Mesothelial cell of epicardium (in vitro differentiated cells): ENCODE data around the gene DCAF8L2. TPM values are rescaled to one million over a fixed set of nuclear protein-coding genes. Genes with fewer than 3 reads are reported as not detected.
"Not testable (repeated sequence)": the region's sequence is repeated elsewhere in the genome, so short reads cannot be mapped to it uniquely, and the experiment has no call there.

Experiments
- DNase-seq, 2 experiments: peaks; one replicate each; pipeline ENCODE4 v3.0.0; 2021; ENCODE audit warnings: low spot score in 2 of 2; ENCODE audit not compliant: unreplicated experiment in 2 of 2
- H3K27ac Mint-ChIP-seq: 2 replicates; pipeline ENCODE4 v1.8.0; 2021; ENCODE audit warnings: mixed read lengths
- H3K27me3 Mint-ChIP-seq: 2 replicates; pipeline ENCODE4 v1.8.0; 2021; ENCODE audit warnings: low read depth, mixed read lengths
- H3K36me3 Mint-ChIP-seq: 2 replicates; pipeline ENCODE4 v1.8.0; 2021; ENCODE audit warnings: mixed read lengths
- H3K4me1 Mint-ChIP-seq: 2 replicates; pipeline ENCODE4 v1.8.0; 2021; ENCODE audit warnings: mixed read lengths
- H3K4me3 Mint-ChIP-seq: 2 replicates; pipeline ENCODE4 v1.8.0; 2021; ENCODE audit warnings: mild to moderate bottlenecking, moderate library complexity, mixed read lengths
- H3K9me3 Mint-ChIP-seq: 2 replicates; pipeline ENCODE4 v1.8.0; 2021; ENCODE audit warnings: mixed read lengths
- CTCF ChIP-seq: fragments of 200-600 bp; sonication (generic); IDR thresholded peaks from one replicate; pipeline ENCODE4 v1.5.0; 2021; ENCODE audit warnings: antibody characterized with exemption; ENCODE audit not compliant: unreplicated experiment
- total RNA-seq: library from RNA; stranded (reverse); gene quantifications from 3 replicates; pipeline ENCODE4 v1.2.1, GENCODE V29; 2021

DCAF8L2 gene
- 0.11 TPM in 1 of 3 replicates, not detected in the others for total RNA-seq

GRCh38 chrX:27590044-27590443 is at the start of gene DCAF8L2:
TSS of gene DCAF8L2 (plus strand) at chrX:27590344. CDS start at chrX:27746896, 156,552 bp downstream.
- H3K27ac Mint-ChIP-seq, result no peak within 1 kb of the TSS
- no peak for DNase-seq
- no peaks in the 10 kb centered on the region for H3K36me3 Mint-ChIP-seq
- H3K9me3 Mint-ChIP-seq, result peaks cover 31% of the 10 kb centered on the region
- no peak for TF ChIP-seq CTCF
- H3K4me1 Mint-ChIP-seq, result peaks cover 10% of the 10 kb centered on the region
- no peaks in the 10 kb centered on the region for H3K27me3 Mint-ChIP-seq
- H3K4me3 Mint-ChIP-seq, result no peak within 1 kb of the TSS

- not testable (repeated sequence) for H3K4me3 Mint-ChIP-seq, H3K27ac Mint-ChIP-seq, DNase-seq, H3K36me3 Mint-ChIP-seq, H3K27me3 Mint-ChIP-seq, H3K4me1 Mint-ChIP-seq
- H3K9me3 Mint-ChIP-seq, result peaks cover 58% of the 10 kb centered on the region
Measured at GRCh38 chrX:27541161-27541560, 49.0 kb upstream of the DCAF8L2 start.

GRCh38 chrX:27548624-27549023 is 41.5 kb upstream of the DCAF8L2 start:
- DNase-seq, result no peak
- no peaks in the 10 kb centered on the region for H3K27me3 Mint-ChIP-seq
- peaks cover 73% of the 10 kb centered on the region for H3K9me3 Mint-ChIP-seq
- peaks cover 4% of the 10 kb centered on the region for H3K36me3 Mint-ChIP-seq
- no peak overlapping the region for H3K27ac Mint-ChIP-seq
- H3K4me3 Mint-ChIP-seq, result no peak overlapping the region
- H3K4me1 Mint-ChIP-seq, result no peaks in the 10 kb centered on the region
- no peak for TF ChIP-seq CTCF

- Mint-ChIP-seq H3K27ac (no peak overlapping the region), H3K4me1 (peaks cover 7% of the 10 kb centered on the region), H3K36me3 (peaks cover 4% of the 10 kb centered on the region), H3K27me3 (no peaks in the 10 kb centered on the region), H3K9me3 (peaks cover 66% of the 10 kb centered on the region), H3K4me3 (no peak overlapping the region)
- no peak for DNase-seq
- TF ChIP-seq CTCF, result no peak
Measured at GRCh38 chrX:27549688-27550087, 40.5 kb upstream of the DCAF8L2 start.

- DNase-seq, result no peak
- Mint-ChIP-seq H3K9me3 (peaks cover 48% of the 10 kb centered on the region), H3K27me3 (no peaks in the 10 kb centered on the region)
Measured at GRCh38 chrX:27555514-27555913, 34.6 kb upstream of the DCAF8L2 start.

DNA sequence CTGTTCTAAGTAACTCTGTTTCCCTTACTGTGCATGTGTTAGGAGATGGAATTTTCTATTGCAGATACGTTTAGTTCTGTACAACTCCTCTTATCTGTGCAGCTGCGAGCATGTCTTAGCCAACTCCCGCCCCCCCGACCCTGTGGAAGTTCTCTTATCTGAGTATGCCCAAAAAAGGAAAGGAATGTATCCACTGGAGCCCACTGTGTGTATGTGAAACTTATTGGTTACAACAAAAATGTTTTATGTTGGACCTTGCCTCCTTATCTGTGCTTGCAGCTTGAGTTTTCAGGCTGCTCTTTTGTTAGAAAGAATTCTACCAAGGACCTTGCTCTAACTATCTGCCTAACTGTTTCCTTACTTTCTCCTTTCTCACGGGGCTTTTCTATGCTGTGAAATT is 24.2 kb upstream of the DCAF8L2 start:
- Mint-ChIP-seq H3K27ac (peak overlapping the region; percentile 95), H3K4me1 (peaks cover 25% of the 10 kb centered on the region), H3K9me3 (peaks cover 40% of the 10 kb centered on the region), H3K27me3 (no peaks in the 10 kb centered on the region), H3K4me3 (no peak overlapping the region), H3K36me3 (peaks cover 1% of the 10 kb centered on the region)
- TF ChIP-seq CTCF, result no peak
- DNase-seq, result no peak

More at GRCh38 chrX:27555514-27555913, 34.6 kb upstream of the DCAF8L2 start:
- Mint-ChIP-seq H3K4me3 (no peak overlapping the region), H3K4me1 (peaks cover 7% of the 10 kb centered on the region), H3K27ac (no peak overlapping the region), H3K36me3 (peaks cover 7% of the 10 kb centered on the region)
- peak; percentile 40 for TF ChIP-seq CTCF
